Measurements from ENCODE around the gene SGF29. TPM values are rescaled to one million over a fixed set of nuclear protein-coding genes. Genes with fewer than 3 reads are reported as not detected.

SGF29 gene
- polyA plus RNA-seq, 3 donors, result 14.0 to 24.3 (median 18.8) TPM

GRCh38 chr16:28573738-28574718, 20.3 kb downstream of the SGF29 start:
- intact Hi-C loops (cut with micrococcal nuclease), result no loop called here

More at GRCh38 chr16:28573738-28574718, 20.3 kb downstream of the SGF29 start:
- Mint-ChIP-seq H3K27ac (peak overlapping the region in 5 of 7 donors; percentile 3 to 84 (median 72)), H3K27me3 (ENCODE audit: low read depth in 3 of 3) (peaks cover 1 to 3% (median 2%) of the 10 kb centered on the region in 3 donors), H3K36me3 (peaks cover 18 to 20% of the 10 kb centered on the region in 2 donors), H3K4me3 (peak overlapping the region in 1 of 2 donors; percentile 34), H3K9me3 (no peaks in the 10 kb centered on the region), H3K4me1 (peaks cover 26% of the 10 kb centered on the region)
- Histone ChIP-seq H2AFZ (ENCODE audit: insufficient read depth, low read depth, low read length, poor library complexity, severe bottlenecking) (no peak overlapping the region), H4K20me1 (ENCODE audit: insufficient read depth, low read length) (peaks cover 40% of the 10 kb centered on the region), H3K79me2 (ENCODE audit: insufficient read depth, low read length) (peaks cover 27% of the 10 kb centered on the region), H3K27me3 (ENCODE audit: control insufficient read depth in 2 of 2, insufficient read depth in 2 of 2, low read length in 2 of 2) (no peaks in the 10 kb centered on the region), H3K4me2 (replicated peaks; ENCODE audit: extremely low read depth, low read length, poor library complexity, severe bottlenecking) (peak overlapping the region; percentile 34), H3K36me3 (replicated peaks in 1 of 2; ENCODE audit: control insufficient read depth in 1 of 2, insufficient read depth in 2 of 2, low read length in 2 of 2) (no peaks in the 10 kb centered on the region), H3K27ac (ENCODE audit: low read depth in 1 of 2, low read length in 2 of 2) (peak overlapping the region in 1 of 2 donors; percentile 9), H3K9ac (ENCODE audit: insufficient read depth, low read length, poor library complexity, severe bottlenecking) (no peak overlapping the region), H3K4me3 (replicated peaks in 1 of 3; ENCODE audit: low read depth in 2 of 3, low read length in 3 of 3) (peak overlapping the region in 1 of 3 experiments; percentile 16), H3K9me3 (replicated peaks in 1 of 2; ENCODE audit: control insufficient read depth in 1 of 2, insufficient read depth in 1 of 2, low read length in 2 of 2) (no peaks in the 10 kb centered on the region), H3K4me1 (ENCODE audit: control insufficient read depth in 1 of 2, insufficient read depth in 2 of 2, low read length in 2 of 2) (peaks cover 20 to 22% of the 10 kb centered on the region in 2 donors)
- TF ChIP-seq CTCF (IDR thresholded peaks at IDR 0.05), result no peak
- WGBS (ENCODE audit: insufficient coverage), result 50% methylated on average over 15 of the region's 17 CpGs
- peak in 2 of 3 donors; percentile 18 to 19 for DNase-seq

Measured in CD14-positive monocyte (primary cell).